Hematopoietic multipotent progenitor cell (in vitro differentiated cells): ENCODE data around the gene SYNPR. TPM values are rescaled to one million over a fixed set of nuclear protein-coding genes. Genes with fewer than 3 reads are reported as not detected.
"Not testable (repeated sequence)": the region's sequence is repeated elsewhere in the genome, so short reads cannot be mapped to it uniquely, and the experiment has no call there.

Experiments
- DNase-seq, 3 donors: peaks; one replicate each; pipeline ENCODE4 v3.0.0-alpha.2; 2011 to 2015; ENCODE audit warnings: low read depth in 2 of 3, low spot score in 2 of 3
- total RNA-seq: library from RNA; depleted of rRNA; stranded (reverse); fragments of >200 nt; gene quantifications from one replicate; pipeline ENCODE4 v1.2.3, GENCODE V29; 2012

Gene SYNPR
- total RNA-seq, 1 donor, result under 0.01 TPM

DNA sequence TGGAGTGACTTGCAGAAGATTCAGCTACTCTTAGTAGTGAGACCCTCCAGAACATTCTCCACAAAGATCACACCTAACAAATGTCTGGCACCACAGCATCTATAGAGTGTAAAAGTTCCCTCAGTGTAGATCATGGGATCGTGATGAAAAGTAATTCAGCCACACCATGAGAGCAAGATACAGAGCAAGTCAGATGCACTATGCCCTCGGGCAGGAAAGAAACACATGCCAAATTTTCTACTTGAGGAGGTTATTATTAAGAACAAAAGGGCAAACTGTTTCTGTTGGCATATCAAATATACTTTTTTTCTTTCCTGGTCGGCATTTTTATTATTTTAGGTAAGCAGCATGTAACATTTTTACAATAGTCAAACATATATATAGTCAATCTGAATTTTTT lies 329.6 kb downstream of the SYNPR start:
- no peak for DNase-seq

DNA sequence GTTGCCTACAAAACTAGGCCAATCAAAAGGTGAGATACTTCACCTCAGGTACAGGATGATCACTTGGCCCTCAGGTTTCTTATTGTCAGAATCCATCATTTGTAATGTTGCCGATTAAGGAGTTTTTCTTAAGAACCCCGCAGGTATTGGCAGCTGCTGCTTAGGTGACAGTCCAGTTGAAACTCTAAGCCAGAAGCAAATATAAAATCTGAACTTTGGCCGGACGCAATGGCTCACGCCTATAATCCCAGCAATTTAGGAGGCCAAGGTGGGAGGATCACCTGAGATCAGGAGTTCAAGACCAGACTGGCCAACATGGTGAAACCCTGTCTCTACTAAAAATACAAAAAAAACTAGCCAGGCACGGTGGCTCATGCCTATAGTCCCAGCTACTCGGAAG lies 331.3 kb downstream of the SYNPR start:
- DNase-seq, result no peak

DNA sequence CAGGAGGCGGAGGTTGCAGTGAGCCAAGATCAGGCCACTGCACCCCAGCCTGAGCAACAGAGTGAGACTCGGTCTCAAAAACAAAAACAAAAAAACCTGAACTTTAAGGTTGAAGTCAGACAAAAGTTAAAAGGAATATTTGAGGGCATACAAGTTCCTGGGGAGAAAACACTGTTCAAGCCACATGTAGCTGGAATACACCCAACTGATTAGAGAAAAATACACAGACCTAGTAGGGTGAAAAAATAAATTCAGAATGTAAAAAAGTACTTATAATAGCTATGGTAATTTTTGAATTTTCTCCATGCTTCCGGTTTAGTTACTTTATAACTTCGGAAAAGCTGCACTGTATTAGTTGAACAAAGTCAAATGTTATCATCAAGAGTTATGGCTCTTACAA lies 331.7 kb downstream of the SYNPR start:
- no peak for DNase-seq

DNA sequence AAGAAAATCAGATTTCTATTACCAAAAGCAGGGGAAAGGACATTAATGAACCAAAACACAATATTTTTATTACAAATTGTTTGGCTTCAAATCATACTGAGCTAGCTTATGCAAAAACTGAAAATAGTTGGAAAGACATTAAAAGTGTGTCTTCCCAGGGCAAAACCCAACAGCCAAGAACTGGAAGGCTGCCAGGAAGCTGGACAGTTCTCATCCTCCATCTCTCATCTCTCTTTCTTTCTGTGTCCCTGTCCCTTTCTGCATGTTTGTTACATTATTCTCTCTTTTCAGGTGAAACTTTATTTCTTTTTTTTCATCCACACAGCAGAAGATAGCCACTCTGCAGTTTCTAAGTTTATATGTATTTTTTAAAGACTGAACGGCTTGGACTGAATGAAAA lies 333.3 kb downstream of the SYNPR start:
- DNase-seq, result no peak

DNA sequence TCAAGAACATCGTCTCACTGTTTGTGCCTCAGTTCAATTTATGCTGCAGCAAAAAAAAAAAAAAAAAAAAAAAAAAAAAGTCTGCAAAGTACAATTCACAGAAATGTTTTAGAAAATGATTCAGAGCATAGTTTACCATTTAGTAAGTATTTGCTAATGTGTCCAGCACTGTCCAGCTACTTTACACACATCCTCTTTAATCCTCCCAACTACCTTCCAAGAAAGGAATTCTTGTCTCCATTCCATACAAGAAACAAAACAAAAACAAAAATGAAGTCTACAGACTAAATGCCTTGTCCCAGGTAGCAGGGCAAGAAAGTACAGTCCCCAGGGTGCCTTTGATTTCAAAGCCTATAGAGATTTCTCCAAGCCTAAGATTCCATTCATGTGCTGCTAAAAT lies 335.5 kb downstream of the SYNPR start:
- no peak for DNase-seq

DNA sequence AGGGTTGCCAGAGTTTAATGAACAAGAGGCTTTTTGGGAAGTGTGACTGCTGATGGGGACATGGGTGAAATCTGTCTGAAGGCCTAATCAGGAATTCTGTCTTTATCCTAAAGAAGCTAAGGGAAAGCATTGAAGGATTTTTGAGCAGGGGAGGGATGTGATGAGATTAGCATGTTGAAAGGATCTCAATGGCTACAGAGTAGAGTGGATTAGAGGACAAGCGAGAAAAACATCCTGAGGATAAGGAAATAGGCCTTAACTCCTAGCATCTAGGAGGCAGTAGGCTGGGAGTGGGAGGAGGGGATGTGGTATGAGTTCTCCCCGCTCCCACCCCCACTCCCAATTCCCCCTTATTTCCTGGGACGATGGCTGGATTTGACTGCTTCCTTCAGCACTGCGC lies 339.3 kb downstream of the SYNPR start:
- no peak for DNase-seq

DNA sequence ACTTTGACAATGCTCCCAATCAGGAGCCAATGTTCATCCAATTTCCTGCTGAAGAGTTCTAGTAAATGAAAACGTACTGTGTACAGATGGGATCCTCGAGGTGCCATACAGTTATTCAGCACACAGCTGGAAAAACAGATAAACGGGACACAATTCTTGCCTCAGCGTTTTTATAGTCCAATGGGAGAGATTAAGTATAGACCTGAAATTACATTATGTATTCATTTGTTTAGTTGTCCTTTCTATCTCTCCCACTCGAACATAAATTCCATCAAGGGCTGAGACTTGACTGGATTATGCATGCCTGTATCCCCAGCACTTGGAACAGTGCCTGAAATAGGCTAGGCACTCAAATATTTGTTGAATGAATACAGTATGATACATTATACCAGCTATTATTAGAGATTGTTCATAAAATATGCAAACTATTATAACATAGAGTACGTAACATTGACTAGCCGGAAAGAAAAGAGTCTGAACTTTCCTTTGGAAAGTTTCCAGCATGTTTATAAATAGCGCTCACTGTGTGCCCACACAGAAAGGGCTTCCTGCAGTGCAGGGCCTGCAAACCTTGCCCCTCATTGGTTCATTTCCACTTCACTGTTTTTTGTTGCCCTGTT lies 346.9 kb downstream of the SYNPR start:
- DNase-seq, result no peak

DNA sequence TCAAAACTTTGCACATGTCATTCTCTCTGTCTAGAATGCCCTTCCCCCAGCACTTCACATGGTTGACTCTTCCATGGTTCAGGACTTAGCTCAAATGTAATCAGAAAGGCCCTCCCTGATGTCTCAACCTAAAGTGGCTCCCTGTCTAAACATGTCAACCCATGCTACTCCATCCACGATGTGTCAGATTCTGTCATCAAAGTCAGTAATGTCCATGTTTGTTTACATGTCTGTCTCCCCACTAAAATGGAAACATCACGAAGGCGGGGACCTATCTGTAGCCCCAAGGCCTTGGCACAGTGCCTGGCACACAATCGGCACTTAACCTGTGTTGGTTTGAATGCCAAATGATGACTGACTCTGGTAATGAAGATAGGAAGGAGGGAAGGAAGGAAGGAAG lies 353.6 kb downstream of the SYNPR start:
- DNase-seq, result no peak

DNA sequence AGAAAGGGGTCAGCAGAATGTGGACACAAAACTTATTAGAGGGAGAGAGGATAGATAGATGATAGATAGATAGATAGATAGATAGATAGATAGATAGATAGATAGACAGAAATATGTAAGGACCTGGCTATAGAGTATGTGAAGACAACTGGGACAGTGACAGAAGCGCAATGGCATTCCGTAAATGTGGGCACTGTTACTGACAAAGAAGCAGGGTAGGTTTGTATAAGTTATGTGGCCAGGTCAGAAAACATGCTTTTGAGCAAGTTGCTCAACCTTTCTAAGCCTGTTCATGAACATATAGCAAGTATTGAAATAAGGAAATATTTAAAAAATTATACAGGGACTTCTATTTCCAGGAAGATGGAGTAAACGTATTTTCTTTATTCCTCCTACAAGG lies 357.1 kb downstream of the SYNPR start:
- no peak for DNase-seq

DNA sequence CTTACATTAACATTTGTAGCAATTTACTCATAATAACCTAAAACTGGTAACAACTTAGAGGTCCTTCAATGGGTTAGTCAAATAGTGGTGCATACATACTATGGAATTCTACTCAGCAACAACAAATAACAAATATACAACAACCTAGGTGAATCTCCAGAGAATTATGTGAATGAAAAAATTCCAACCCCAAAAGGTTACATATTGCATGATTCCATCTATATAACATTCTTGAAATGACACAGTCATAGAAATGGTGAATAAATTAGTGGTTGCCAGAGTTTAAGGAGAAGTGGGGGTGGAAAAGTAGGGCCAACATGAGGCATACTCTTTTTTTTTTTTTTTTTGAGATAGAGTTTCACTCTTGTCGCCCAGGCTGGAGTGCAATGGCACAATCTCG lies 361.7 kb downstream of the SYNPR start:
- no peak for DNase-seq

DNA sequence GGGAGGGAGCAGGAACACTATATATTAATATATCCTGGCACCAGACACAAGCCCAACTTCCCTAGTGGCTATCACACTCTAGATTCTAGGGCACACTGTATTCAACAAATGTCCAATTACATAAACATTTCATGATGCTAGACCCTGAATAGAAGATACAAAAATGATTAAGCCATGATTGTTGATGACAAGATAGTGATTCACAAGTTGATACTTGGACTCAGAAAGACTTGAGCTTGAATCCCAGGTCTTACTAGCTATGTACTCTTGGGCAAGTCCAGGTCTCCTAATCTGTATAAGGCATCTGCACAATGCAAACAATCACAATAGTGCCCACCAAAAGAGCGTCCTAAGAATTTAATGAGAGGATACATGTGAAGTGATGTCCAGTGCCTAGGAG lies 364.4 kb downstream of the SYNPR start:
- no peak for DNase-seq

DNA sequence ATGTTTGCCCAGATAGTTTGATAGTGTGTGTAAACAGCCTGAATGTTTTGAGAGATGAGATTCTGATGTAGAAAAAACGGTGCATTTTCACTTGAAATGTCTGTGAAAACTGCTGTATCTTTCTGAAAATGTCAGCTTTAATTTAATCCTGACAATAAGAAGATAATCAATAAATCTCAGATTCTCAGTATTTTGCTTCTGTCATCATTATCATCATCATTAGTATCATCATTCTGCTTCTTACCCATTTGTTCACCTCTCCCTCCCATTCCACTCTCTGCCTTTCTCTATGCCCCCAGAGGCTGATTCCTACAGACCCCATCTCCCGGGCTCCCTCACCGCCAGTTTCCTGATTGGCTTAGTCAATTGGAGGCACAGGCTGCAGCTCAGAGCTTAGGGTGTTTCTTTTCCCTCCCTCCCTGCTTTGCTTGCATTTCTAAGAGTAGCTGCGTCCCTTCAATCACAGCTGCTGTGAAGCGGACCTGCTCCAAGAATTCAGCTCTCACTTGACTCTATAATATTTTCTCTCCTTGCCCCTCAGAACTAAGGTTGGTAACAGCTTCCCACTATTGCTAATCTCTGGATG lies 366.2 kb downstream of the SYNPR start:
- no peak for DNase-seq

DNA sequence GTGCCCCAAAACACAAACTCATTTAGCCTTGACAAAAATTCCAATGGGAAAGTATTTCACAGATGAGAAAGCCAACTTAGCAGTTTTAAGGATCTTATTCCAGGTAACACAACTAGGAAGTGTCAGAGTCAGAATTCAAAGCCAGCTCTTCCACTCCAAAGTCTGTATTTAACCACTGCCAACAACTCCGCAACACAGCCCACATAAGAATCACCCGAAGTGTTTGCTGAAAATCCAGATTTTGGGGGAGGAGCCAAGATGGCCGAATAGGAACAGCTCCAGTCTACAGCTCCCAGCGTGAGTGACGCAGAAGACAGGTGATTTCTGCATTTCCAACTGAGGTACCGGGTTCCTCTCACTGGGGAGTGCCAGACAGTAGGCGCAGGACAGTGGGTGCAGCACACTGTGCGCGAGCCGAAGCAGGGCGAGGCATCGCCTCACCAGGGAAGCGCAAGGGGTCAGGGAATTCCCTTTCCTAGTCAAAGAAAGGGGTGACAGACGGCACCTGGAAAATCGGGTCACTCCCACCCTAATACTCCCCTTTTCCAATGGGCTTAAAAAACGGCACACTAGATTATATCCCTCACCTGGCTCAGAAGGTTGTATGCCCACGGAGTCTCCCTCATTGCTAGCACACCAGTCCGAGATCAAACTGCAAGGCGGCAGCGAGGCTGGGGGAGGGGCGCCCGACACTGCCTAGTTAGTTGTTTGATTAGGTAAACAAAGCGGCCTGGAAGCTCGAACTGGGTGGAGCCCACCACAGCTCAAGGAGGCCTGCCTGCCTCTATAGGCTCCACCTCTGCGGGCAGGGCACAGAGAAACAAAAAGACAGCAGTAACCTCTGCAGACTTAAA lies 367.0 kb downstream of the SYNPR start:
- not testable (repeated sequence) for DNase-seq

DNA sequence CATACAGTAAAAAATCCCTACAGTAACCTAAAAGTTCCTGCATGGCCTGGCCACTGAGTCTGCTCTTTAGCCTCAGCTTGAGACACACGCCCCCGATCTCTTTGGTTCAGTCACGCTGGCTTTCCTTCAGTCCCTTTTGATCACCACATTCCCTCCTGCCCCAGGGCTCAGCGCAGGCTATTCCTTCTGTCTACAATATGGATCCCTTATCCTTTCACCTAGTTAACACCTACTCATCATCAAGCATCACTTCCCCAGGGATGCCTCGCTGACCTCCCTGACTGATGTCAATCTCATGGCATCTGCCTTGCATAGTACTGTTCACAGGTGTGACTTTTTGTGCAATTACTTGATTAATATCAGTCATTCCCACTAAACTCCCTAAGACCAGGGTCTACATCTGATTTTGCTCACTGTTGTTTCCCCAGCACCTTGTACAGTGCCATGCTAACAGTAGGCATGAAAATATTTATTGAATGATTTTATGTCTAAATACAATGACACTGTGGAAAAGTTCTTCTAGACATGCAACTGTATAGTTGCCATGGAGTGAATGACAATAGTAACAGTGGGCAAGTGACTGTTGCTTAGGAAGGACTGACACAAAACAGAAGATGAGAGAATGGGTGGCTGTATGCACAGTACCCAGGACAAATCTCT lies 374.1 kb downstream of the SYNPR start, which contains the start of gene SNTN:
TSS of gene SNTN (plus strand) at position 610 of the 660 bp plus-strand sequence. CDS start at position 623, 13 bp downstream.
- no peak for DNase-seq

DNA sequence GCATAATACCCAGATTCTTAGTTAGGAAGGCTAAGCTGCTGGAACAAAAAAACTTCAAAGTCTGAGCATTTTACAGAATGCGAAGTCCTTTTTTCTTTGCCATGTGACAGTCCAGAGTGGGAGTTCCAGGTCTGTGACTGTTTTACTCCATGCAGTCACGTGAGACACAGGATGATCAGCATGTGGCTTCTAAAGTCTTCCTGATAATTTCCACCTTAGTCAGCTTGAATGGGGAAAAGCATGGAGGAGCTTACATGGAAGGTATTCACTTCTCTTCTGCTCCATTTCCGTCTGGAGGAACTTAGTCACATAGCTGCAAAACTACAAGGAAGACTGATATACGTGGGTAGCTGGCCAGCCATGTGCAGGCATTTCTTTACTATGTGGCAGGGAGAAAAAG lies 376.1 kb downstream of the SYNPR start:
- DNase-seq, result no peak

DNA sequence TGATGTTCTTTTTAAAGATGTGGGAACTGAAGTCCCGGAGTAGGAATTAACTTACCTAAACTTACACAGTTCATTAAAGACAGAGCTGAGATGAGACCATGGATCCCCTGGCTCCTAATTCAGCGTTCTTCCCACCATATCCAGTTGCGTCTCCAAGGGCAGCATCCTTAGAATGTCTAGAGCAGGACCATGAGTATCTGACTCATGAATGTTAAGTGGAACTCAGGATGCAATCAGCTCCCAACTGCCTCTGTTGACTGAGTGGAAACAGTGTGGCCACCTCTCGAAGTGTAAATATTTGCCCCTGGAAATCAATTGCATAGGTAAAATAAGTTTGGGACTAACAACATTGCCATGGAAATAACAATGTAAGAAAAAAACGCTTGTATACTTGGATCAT lies 376.8 kb downstream of the SYNPR start:
- DNase-seq, result no peak

DNA sequence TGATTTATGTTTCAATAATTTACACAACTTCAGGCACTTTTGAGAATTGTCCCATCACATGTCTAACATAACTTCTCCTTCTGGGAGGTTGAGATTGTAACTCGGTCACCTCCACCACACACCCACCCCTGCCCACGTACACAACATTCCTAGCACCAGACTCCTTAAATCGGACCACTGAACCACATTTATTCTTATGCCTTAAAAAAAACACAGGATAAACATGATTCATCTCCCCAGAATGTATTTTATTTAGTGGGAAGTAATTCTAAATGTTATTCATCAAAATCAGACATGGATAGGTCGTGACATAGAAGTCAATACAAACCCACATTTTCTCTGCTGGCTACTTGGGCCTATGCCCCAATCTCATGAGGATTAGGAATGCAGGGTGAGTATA lies 377.4 kb downstream of the SYNPR start:
- no peak for DNase-seq

DNA sequence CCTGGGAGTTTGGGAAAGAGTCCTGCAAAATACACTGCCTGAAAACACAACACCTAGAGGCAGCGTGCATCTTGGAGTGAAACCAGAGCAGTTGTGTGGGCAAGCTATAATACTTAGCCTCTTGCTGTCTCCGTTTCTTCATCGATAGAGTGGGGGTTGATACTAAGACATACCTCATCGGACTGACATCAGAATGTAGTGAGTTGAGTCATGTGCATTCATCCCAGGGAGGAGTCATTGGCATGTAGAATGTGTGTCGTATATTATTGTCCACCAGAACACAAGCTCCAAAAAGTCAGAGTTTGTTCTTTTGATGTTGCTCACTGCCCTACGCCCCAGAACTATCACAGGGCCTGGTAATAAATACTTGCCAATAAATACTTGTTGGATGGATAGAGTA lies 378.7 kb downstream of the SYNPR start:
- no peak for DNase-seq

DNA sequence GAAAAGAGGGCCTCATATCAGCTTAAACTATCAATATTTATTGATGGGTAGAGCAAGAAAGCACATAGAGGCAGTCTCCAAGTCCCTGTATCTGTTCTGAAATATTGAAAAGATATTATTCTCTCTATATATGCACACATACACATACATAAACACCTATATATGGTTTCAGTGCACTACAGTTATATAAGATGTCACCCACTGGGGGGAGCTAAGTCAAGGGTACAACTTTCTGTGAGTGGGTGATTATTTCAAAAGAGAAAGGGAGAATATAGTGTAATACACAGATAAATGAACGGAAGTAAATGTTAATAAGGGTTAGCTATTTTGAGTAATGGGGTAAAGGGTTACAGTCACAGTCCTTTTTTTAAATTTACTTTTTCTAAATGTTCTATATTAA lies 383.1 kb downstream of the SYNPR start:
- DNase-seq, result no peak

DNA sequence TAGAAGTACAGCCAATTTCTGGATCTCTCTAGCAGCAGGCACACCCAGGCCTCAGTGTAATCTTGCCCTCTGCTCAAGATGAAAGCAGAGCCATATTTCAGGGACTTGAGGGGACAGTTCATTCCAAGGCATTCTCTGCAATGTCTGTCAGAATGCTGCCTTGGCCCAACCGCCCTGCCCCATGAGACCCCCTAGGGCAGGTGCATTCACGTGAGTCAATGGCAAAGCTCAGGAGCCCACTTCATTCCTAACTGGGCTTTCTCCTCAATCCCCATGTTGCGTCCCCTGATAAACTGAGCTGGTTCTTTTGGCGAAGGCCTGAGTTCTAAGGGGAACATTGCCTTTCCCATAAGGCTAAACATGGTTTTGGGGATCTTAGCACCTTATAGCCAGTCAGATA lies 383.9 kb downstream of the SYNPR start:
- no peak for DNase-seq

DNA sequence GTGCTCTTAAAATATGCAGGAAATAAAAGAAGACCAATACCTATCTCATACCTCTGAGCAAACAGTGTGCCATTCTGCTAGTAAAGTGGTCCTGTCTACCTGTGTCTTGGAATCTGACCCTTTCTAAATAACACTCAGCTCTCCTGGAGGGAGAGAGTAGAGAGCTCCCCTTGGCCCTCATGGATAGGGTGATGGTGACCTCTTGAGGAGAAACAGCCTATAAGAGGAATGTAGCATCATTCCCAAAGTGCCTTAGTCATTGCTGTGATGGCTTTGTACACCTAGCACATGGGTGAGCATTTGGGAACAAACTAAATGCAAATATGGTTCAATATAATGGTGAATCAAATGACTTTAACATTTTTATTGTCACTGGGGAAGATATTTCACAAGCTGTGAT lies 384.4 kb downstream of the SYNPR start:
- no peak for DNase-seq
